Glutamatergic neuron (in vitro differentiated cells): Measurements from ENCODE around the gene AGBL3. TPM values are rescaled to one million over a fixed set of nuclear protein-coding genes. Genes with fewer than 3 reads are reported as not detected.
A peak's percentile ranks its signal among the peaks of the same experiment; 100 is the strongest.

Experiments used
- DNase-seq: peaks from one replicate; pipeline ENCODE4 v3.0.0; 2022
- H3K27ac Mint-ChIP-seq: one replicate; pipeline ENCODE4 v1.8.0; 2020; ENCODE audit warnings: mild to moderate bottlenecking, mixed read lengths, inconsistent platforms; ENCODE audit not compliant: unreplicated experiment
- H3K27me3 Mint-ChIP-seq: one replicate; pipeline ENCODE4 v1.8.0; 2020; ENCODE audit warnings: mild to moderate bottlenecking, moderate library complexity, mixed read lengths, inconsistent platforms; ENCODE audit not compliant: unreplicated experiment
- H3K36me3 Mint-ChIP-seq: one replicate; pipeline ENCODE4 v1.8.0; 2020; ENCODE audit warnings: mild to moderate bottlenecking, mixed read lengths, inconsistent platforms; ENCODE audit not compliant: unreplicated experiment
- H3K4me1 Mint-ChIP-seq: one replicate; pipeline ENCODE4 v1.8.0; 2020; ENCODE audit warnings: mild to moderate bottlenecking, low read depth, mixed read lengths, inconsistent platforms; ENCODE audit not compliant: unreplicated experiment
- H3K4me3 Mint-ChIP-seq: one replicate; pipeline ENCODE4 v1.8.0; 2020; ENCODE audit warnings: mild to moderate bottlenecking, mixed read lengths, inconsistent platforms; ENCODE audit not compliant: unreplicated experiment
- H3K9me3 Mint-ChIP-seq: one replicate; pipeline ENCODE4 v1.8.0; 2020; ENCODE audit warnings: mild to moderate bottlenecking, moderate library complexity, mixed read lengths, inconsistent platforms; ENCODE audit not compliant: unreplicated experiment
- total RNA-seq: library from RNA; stranded (reverse); fragmentation: NEBNext Ultra II Directional; extraction: Animal tissue kit (Norgen Biotek cat#: 25700); gene quantifications from one replicate; pipeline ENCODE4 v1.2.1, GENCODE V29; 2021; ENCODE audit not compliant: unreplicated experiment
- TF ChIP-seq, protein P1 (sequence below): fragments of 200-600 bp; sonication (generic); IDR thresholded peaks from one replicate; pipeline ENCODE4 v1.5.0; 2021; ENCODE audit not compliant: partially characterized antibody, unreplicated experiment

The AGBL3 gene
- total RNA-seq, 1 donor from 2014 or later, result 2.3 TPM

GRCh38 chr7:134943785-134944400 is 42.4 kb upstream of the AGBL3 start:
- Mint-ChIP-seq H3K27me3 (no peaks in the 10 kb centered on the region), H3K4me3 (no peak overlapping the region), H3K27ac (peak overlapping the region; percentile 53), H3K36me3 (no peaks in the 10 kb centered on the region), H3K4me1 (no peaks in the 10 kb centered on the region), H3K9me3 (no peaks in the 10 kb centered on the region)
- TF ChIP-seq, protein P1, sequence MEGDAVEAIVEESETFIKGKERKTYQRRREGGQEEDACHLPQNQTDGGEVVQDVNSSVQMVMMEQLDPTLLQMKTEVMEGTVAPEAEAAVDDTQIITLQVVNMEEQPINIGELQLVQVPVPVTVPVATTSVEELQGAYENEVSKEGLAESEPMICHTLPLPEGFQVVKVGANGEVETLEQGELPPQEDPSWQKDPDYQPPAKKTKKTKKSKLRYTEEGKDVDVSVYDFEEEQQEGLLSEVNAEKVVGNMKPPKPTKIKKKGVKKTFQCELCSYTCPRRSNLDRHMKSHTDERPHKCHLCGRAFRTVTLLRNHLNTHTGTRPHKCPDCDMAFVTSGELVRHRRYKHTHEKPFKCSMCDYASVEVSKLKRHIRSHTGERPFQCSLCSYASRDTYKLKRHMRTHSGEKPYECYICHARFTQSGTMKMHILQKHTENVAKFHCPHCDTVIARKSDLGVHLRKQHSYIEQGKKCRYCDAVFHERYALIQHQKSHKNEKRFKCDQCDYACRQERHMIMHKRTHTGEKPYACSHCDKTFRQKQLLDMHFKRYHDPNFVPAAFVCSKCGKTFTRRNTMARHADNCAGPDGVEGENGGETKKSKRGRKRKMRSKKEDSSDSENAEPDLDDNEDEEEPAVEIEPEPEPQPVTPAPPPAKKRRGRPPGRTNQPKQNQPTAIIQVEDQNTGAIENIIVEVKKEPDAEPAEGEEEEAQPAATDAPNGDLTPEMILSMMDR, result no peak
- DNase-seq, result no peak

DNA sequence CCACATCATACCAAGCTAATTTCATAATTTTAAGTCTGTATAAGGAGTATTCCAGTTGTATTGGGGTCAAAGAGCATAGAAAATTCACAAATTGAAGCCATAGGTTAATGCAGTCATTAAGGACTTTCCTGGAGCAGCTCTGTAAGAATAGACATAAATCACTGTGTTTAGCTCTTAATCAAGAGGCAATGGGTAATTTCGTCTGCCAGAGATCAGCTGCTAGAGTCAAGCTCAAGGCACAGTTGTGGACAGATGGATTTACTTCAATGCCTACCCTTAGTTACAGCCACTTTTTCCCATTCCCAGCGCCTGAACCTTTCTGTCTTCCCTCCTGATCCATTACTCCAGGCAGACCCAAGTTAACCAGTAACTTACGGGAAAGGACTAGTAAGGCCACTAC is 40.6 kb upstream of the AGBL3 start:
- no peak for DNase-seq
- Mint-ChIP-seq H3K4me1 (no peaks in the 10 kb centered on the region), H3K9me3 (no peaks in the 10 kb centered on the region), H3K4me3 (no peak overlapping the region), H3K27me3 (no peaks in the 10 kb centered on the region), H3K27ac (no peak overlapping the region), H3K36me3 (peaks cover 9% of the 10 kb centered on the region)
- TF ChIP-seq, protein P1, result no peak

DNA sequence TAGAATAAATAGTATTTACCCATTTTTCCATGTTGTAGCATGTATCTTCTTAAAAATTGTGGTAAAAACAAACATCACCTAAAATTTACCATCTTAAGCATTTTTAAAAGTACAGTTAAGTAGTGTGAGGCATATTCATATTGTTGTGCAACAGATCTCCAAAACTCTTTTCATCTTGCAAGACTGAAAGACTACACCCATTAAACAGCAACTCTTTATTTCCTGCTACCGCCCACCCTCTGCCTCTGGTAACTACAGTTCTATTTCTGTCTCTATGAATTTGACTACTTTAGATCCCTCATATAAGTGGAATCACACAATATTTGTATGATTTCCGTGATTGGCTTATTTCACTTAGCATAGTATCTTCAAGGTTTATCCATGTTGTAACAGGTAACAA is 40.0 kb upstream of the AGBL3 start:
- H3K27ac Mint-ChIP-seq, result no peak overlapping the region
- TF ChIP-seq, protein P1, result no peak
- DNase-seq, result no peak
- no peaks in the 10 kb centered on the region for H3K9me3 Mint-ChIP-seq
- H3K4me1 Mint-ChIP-seq, result no peaks in the 10 kb centered on the region
- H3K4me3 Mint-ChIP-seq, result no peak overlapping the region
- peaks cover 9% of the 10 kb centered on the region for H3K36me3 Mint-ChIP-seq
- no peaks in the 10 kb centered on the region for H3K27me3 Mint-ChIP-seq

GRCh38 chr7:134947329-134947728 is 39.0 kb upstream of the AGBL3 start:
- TF ChIP-seq, protein P1, result no peak
- Mint-ChIP-seq H3K4me1 (no peaks in the 10 kb centered on the region), H3K36me3 (peaks cover 9% of the 10 kb centered on the region), H3K9me3 (no peaks in the 10 kb centered on the region), H3K27ac (no peak overlapping the region), H3K27me3 (no peaks in the 10 kb centered on the region), H3K4me3 (no peak overlapping the region)
- no peak for DNase-seq

GRCh38 chr7:134947831-134948230 is 38.5 kb upstream of the AGBL3 start:
- H3K27me3 Mint-ChIP-seq, result no peaks in the 10 kb centered on the region
- no peaks in the 10 kb centered on the region for H3K4me1 Mint-ChIP-seq
- DNase-seq, result no peak
- H3K4me3 Mint-ChIP-seq, result no peak overlapping the region
- H3K9me3 Mint-ChIP-seq, result no peaks in the 10 kb centered on the region
- H3K27ac Mint-ChIP-seq, result no peak overlapping the region
- H3K36me3 Mint-ChIP-seq, result peaks cover 9% of the 10 kb centered on the region
- TF ChIP-seq, protein P1, result no peak
